KMS-11 (cell line): ENCODE data around the gene CLEC18B.
"Not testable (repeated sequence)": the region's sequence is repeated elsewhere in the genome, so short reads cannot be mapped to it uniquely, and the experiment has no call there.

Source experiments
- H2AFZ ChIP-seq: fragments of 200-600 bp; sonication (generic); 2 replicates; pipeline ENCODE4 v1.6.1; 2016; ENCODE audit warnings: antibody characterized with exemption, mixed run types, low read depth
- H3K27ac ChIP-seq: fragments of 200-600 bp; sonication (generic); 2 replicates; pipeline ENCODE4 v1.6.1; 2016; ENCODE audit warnings: mild to moderate bottlenecking, mixed run types
- H3K27me3 ChIP-seq: fragments of 200-600 bp; sonication (generic); 2 replicates; pipeline ENCODE4 v1.6.1; 2017; ENCODE audit warnings: mild to moderate bottlenecking, low read depth, mixed run types, moderate library complexity; ENCODE audit not compliant: insufficient read depth
- H3K36me3 ChIP-seq: fragments of 200-600 bp; sonication (generic); 2 replicates; pipeline ENCODE4 v1.6.1; 2017; ENCODE audit warnings: mild to moderate bottlenecking, mixed run types; ENCODE audit not compliant: insufficient read depth
- H3K4me1 ChIP-seq: fragments of 200-600 bp; sonication (generic); 2 replicates; pipeline ENCODE4 v1.6.1; 2016; ENCODE audit warnings: mild to moderate bottlenecking, low read depth, mixed run types; ENCODE audit not compliant: poor library complexity, severe bottlenecking
- H3K4me2 ChIP-seq: fragments of 200-600 bp; sonication (generic); 2 replicates; pipeline ENCODE4 v1.7.0; 2016; ENCODE audit warnings: mild to moderate bottlenecking, mixed run types
- H3K4me3 ChIP-seq: fragments of 200-600 bp; sonication (generic); IDR thresholded peaks from 2 replicates; pipeline ENCODE4 v1.6.1; 2017; ENCODE audit warnings: low read depth, low read length, mixed read lengths; ENCODE audit not compliant: insufficient read depth
- H3K79me2 ChIP-seq: fragments of 200-600 bp; sonication (generic); 2 replicates; pipeline ENCODE4 v1.6.1; 2016; ENCODE audit warnings: low read depth, mixed run types; ENCODE audit not compliant: insufficient read depth
- H3K9ac ChIP-seq: fragments of 200-600 bp; sonication (generic); 2 replicates; pipeline ENCODE4 v1.6.1; 2016; ENCODE audit warnings: mild to moderate bottlenecking, mixed run types
- H4K20me1 ChIP-seq: fragments of 200-600 bp; sonication (generic); 2 replicates; pipeline ENCODE4 v1.6.1; 2016; ENCODE audit warnings: mild to moderate bottlenecking, mixed run types; ENCODE audit not compliant: insufficient read depth
- CTCF ChIP-seq: fragments of 200-600 bp; sonication (generic); conservative IDR thresholded peaks from 2 replicates; pipeline ENCODE4 v1.6.1; 2017; ENCODE audit warnings: low read depth, mild to moderate bottlenecking, antibody characterized with exemption, low read length, moderate library complexity, mixed read lengths

The CLEC18B gene

GRCh38 chr16:74439685-74440084 is 18.4 kb upstream of the CLEC18B start:
- H3K79me2 ChIP-seq: no peaks in the 10 kb centered on the region
- H3K4me1 ChIP-seq: peaks cover 6% of the 10 kb centered on the region
- no peaks in the 10 kb centered on the region for H4K20me1 ChIP-seq
- TF ChIP-seq CTCF: no peak
- H3K27me3 ChIP-seq: no peaks in the 10 kb centered on the region
- H3K4me2 ChIP-seq: no peak overlapping the region
- no peak overlapping the region for H3K9ac ChIP-seq
- H3K36me3 ChIP-seq: no peaks in the 10 kb centered on the region
- no peak overlapping the region for H3K27ac ChIP-seq
- no peak overlapping the region for H3K4me3 ChIP-seq
- no peak overlapping the region for H2AFZ ChIP-seq

GRCh38 chr16:74438492-74438979 is 17.3 kb upstream of the CLEC18B start:
- H4K20me1 ChIP-seq: no peaks in the 10 kb centered on the region
- no peaks in the 10 kb centered on the region for H3K79me2 ChIP-seq
- H3K27me3 ChIP-seq: no peaks in the 10 kb centered on the region
- no peaks in the 10 kb centered on the region for H3K36me3 ChIP-seq
- H3K4me2 ChIP-seq: no peak overlapping the region
- no peak overlapping the region for H3K9ac ChIP-seq
- peaks cover 6% of the 10 kb centered on the region for H3K4me1 ChIP-seq
- no peak overlapping the region for H2AFZ ChIP-seq
- H3K4me3 ChIP-seq: no peak overlapping the region
- no peak for TF ChIP-seq CTCF
- no peak overlapping the region for H3K27ac ChIP-seq

- no peak for TF ChIP-seq CTCF
- Histone ChIP-seq H3K4me1 (peaks cover 3% of the 10 kb centered on the region), H4K20me1 (no peaks in the 10 kb centered on the region), H3K79me2 (no peaks in the 10 kb centered on the region), H2AFZ (no peak overlapping the region), H3K27me3 (no peaks in the 10 kb centered on the region), H3K9ac (no peak overlapping the region), H3K27ac (no peak overlapping the region), H3K4me3 (no peak overlapping the region), H3K36me3 (no peaks in the 10 kb centered on the region), H3K4me2 (no peak overlapping the region)
These were observed 10.2 kb upstream of the CLEC18B start for GRCh38 chr16:74431516-74431915.

GRCh38 chr16:74430036-74430712 is 8.9 kb upstream of the CLEC18B start:
- H3K79me2 ChIP-seq, H3K9ac ChIP-seq, H3K4me3 ChIP-seq, H3K4me2 ChIP-seq, H3K36me3 ChIP-seq, H3K4me1 ChIP-seq, H2AFZ ChIP-seq, H3K27ac ChIP-seq, H4K20me1 ChIP-seq, H3K27me3 ChIP-seq: not testable (repeated sequence)
- peak; percentile 82 for TF ChIP-seq CTCF

GRCh38 chr16:74428493-74428892 is 7.2 kb upstream of the CLEC18B start:
- not testable (repeated sequence) for H3K4me3 ChIP-seq, H3K4me1 ChIP-seq, H3K27me3 ChIP-seq, H3K27ac ChIP-seq, H3K9ac ChIP-seq, H3K79me2 ChIP-seq, H2AFZ ChIP-seq, H3K36me3 ChIP-seq, H3K4me2 ChIP-seq, H4K20me1 ChIP-seq

- not testable (repeated sequence) for H3K27me3 ChIP-seq, H3K79me2 ChIP-seq, H3K4me3 ChIP-seq, H4K20me1 ChIP-seq, H3K27ac ChIP-seq, H3K36me3 ChIP-seq, H3K4me1 ChIP-seq, H2AFZ ChIP-seq, H3K4me2 ChIP-seq, H3K9ac ChIP-seq
These were observed 4.5 kb upstream of the CLEC18B start for GRCh38 chr16:74425751-74426150.

- not testable (repeated sequence) for H3K4me2 ChIP-seq
These were observed 2.4 kb upstream of the CLEC18B start for GRCh38 chr16:74423721-74424120.

More at GRCh38 chr16:74423721-74424120, 2.4 kb upstream of the CLEC18B start:
- H2AFZ ChIP-seq, H3K79me2 ChIP-seq, H4K20me1 ChIP-seq, H3K36me3 ChIP-seq, H3K4me3 ChIP-seq, H3K4me1 ChIP-seq, H3K27ac ChIP-seq, H3K9ac ChIP-seq, H3K27me3 ChIP-seq: not testable (repeated sequence)
